ENCODE measurements around the gene OSBPL3.

Gene OSBPL3

GRCh38 chr7:24860611-24861010 lies 119.4 kb downstream of the OSBPL3 start:
- no peaks in the 10 kb centered on the region for H3K4me1 ChIP-seq (ENCODE audit: control insufficient read depth in 2 of 2, insufficient read depth in 2 of 2, low read length in 2 of 2)
- no peak overlapping the region for H3K4me3 ChIP-seq (ENCODE audit: low read length in 2 of 2)
- no peak overlapping the region for H3K27ac ChIP-seq (ENCODE audit: low read depth in 2 of 2, low read length in 2 of 2)
- H3K36me3 ChIP-seq (ENCODE audit: control insufficient read depth in 2 of 2, insufficient read depth in 2 of 2, low read length in 2 of 2), result peaks cover 2 to 6% of the 10 kb centered on the region in 2 donors
- H3K27me3 ChIP-seq (ENCODE audit: control insufficient read depth in 2 of 2, insufficient read depth in 2 of 2, low read length in 2 of 2), result no peaks in the 10 kb centered on the region
- no peaks in the 10 kb centered on the region for H3K9me3 ChIP-seq (ENCODE audit: control insufficient read depth in 2 of 2, low read length in 2 of 2)
- no peak overlapping the region for H3K9ac ChIP-seq (ENCODE audit: low read depth in 1 of 2, low read length in 2 of 2)

GRCh38 chr7:24858108-24858977 lies 121.6 kb downstream of the OSBPL3 start:
- H3K27me3 ChIP-seq (ENCODE audit: control insufficient read depth in 2 of 2, insufficient read depth in 2 of 2, low read length in 2 of 2), result no peaks in the 10 kb centered on the region
- no peak overlapping the region for H3K9ac ChIP-seq (ENCODE audit: low read depth in 1 of 2, low read length in 2 of 2)
- H3K36me3 ChIP-seq (ENCODE audit: control insufficient read depth in 2 of 2, insufficient read depth in 2 of 2, low read length in 2 of 2), result peaks cover 0 to 2% of the 10 kb centered on the region in 2 donors
- H3K4me3 ChIP-seq (ENCODE audit: low read length in 2 of 2), result no peak overlapping the region
- no peak overlapping the region for H3K27ac ChIP-seq (ENCODE audit: low read depth in 2 of 2, low read length in 2 of 2)
- H3K9me3 ChIP-seq (ENCODE audit: control insufficient read depth in 2 of 2, low read length in 2 of 2), result no peaks in the 10 kb centered on the region
- no peaks in the 10 kb centered on the region for H3K4me1 ChIP-seq (ENCODE audit: control insufficient read depth in 2 of 2, insufficient read depth in 2 of 2, low read length in 2 of 2)

- no peaks in the 10 kb centered on the region for H3K27me3 ChIP-seq (ENCODE audit: control insufficient read depth in 2 of 2, insufficient read depth in 2 of 2, low read length in 2 of 2)
- no peak overlapping the region for H3K9ac ChIP-seq (ENCODE audit: low read depth in 1 of 2, low read length in 2 of 2)
- H3K27ac ChIP-seq (ENCODE audit: low read depth in 2 of 2, low read length in 2 of 2), result no peak overlapping the region
- peaks cover 0 to 2% of the 10 kb centered on the region in 2 donors for H3K36me3 ChIP-seq (ENCODE audit: control insufficient read depth in 2 of 2, insufficient read depth in 2 of 2, low read length in 2 of 2)
- no peaks in the 10 kb centered on the region for H3K4me1 ChIP-seq (ENCODE audit: control insufficient read depth in 2 of 2, insufficient read depth in 2 of 2, low read length in 2 of 2)
- H3K9me3 ChIP-seq (ENCODE audit: control insufficient read depth in 2 of 2, low read length in 2 of 2), result no peaks in the 10 kb centered on the region
- H3K4me3 ChIP-seq (ENCODE audit: low read length in 2 of 2), result no peak overlapping the region
These were observed 122.4 kb downstream of the OSBPL3 start for GRCh38 chr7:24857623-24858022.

GRCh38 chr7:24854866-24855265 lies 125.1 kb downstream of the OSBPL3 start:
- Histone ChIP-seq H3K4me1 (ENCODE audit: control insufficient read depth in 2 of 2, insufficient read depth in 2 of 2, low read length in 2 of 2) (no peaks in the 10 kb centered on the region), H3K27me3 (ENCODE audit: control insufficient read depth in 2 of 2, insufficient read depth in 2 of 2, low read length in 2 of 2) (no peaks in the 10 kb centered on the region), H3K9ac (ENCODE audit: low read depth in 1 of 2, low read length in 2 of 2) (no peak overlapping the region), H3K27ac (ENCODE audit: low read depth in 2 of 2, low read length in 2 of 2) (no peak overlapping the region), H3K9me3 (ENCODE audit: control insufficient read depth in 2 of 2, low read length in 2 of 2) (no peaks in the 10 kb centered on the region), H3K36me3 (ENCODE audit: control insufficient read depth in 2 of 2, insufficient read depth in 2 of 2, low read length in 2 of 2) (peaks cover 0 to 6% of the 10 kb centered on the region in 2 donors), H3K4me3 (ENCODE audit: low read length in 2 of 2) (no peak overlapping the region)

- Histone ChIP-seq H3K27ac (ENCODE audit: low read depth in 2 of 2, low read length in 2 of 2) (no peak overlapping the region), H3K4me3 (ENCODE audit: low read length in 2 of 2) (no peak overlapping the region), H3K36me3 (ENCODE audit: control insufficient read depth in 2 of 2, insufficient read depth in 2 of 2, low read length in 2 of 2) (peaks cover 0 to 9% of the 10 kb centered on the region in 2 donors), H3K4me1 (ENCODE audit: control insufficient read depth in 2 of 2, insufficient read depth in 2 of 2, low read length in 2 of 2) (no peaks in the 10 kb centered on the region), H3K9ac (ENCODE audit: low read depth in 1 of 2, low read length in 2 of 2) (no peak overlapping the region), H3K27me3 (ENCODE audit: control insufficient read depth in 2 of 2, insufficient read depth in 2 of 2, low read length in 2 of 2) (no peaks in the 10 kb centered on the region), H3K9me3 (ENCODE audit: control insufficient read depth in 2 of 2, low read length in 2 of 2) (no peaks in the 10 kb centered on the region)
These were observed 128.2 kb downstream of the OSBPL3 start for GRCh38 chr7:24851786-24852185.

GRCh38 chr7:24848878-24849277 lies 131.1 kb downstream of the OSBPL3 start:
- Histone ChIP-seq H3K36me3 (ENCODE audit: control insufficient read depth in 2 of 2, insufficient read depth in 2 of 2, low read length in 2 of 2) (peaks cover 0 to 9% of the 10 kb centered on the region in 2 donors), H3K9me3 (ENCODE audit: control insufficient read depth in 2 of 2, low read length in 2 of 2) (no peaks in the 10 kb centered on the region), H3K9ac (ENCODE audit: low read depth in 1 of 2, low read length in 2 of 2) (no peak overlapping the region), H3K27ac (ENCODE audit: low read depth in 2 of 2, low read length in 2 of 2) (no peak overlapping the region), H3K4me3 (ENCODE audit: low read length in 2 of 2) (no peak overlapping the region), H3K27me3 (ENCODE audit: control insufficient read depth in 2 of 2, insufficient read depth in 2 of 2, low read length in 2 of 2) (no peaks in the 10 kb centered on the region), H3K4me1 (ENCODE audit: control insufficient read depth in 2 of 2, insufficient read depth in 2 of 2, low read length in 2 of 2) (no peaks in the 10 kb centered on the region)

GRCh38 chr7:24847754-24848153 lies 132.2 kb downstream of the OSBPL3 start:
- H3K4me1 ChIP-seq (ENCODE audit: control insufficient read depth in 2 of 2, insufficient read depth in 2 of 2, low read length in 2 of 2), result no peaks in the 10 kb centered on the region

GRCh38 chr7:24843821-24844434 lies 136.1 kb downstream of the OSBPL3 start:
- Histone ChIP-seq H3K27ac (ENCODE audit: low read depth in 2 of 2, low read length in 2 of 2) (no peak overlapping the region), H3K9ac (ENCODE audit: low read depth in 1 of 2, low read length in 2 of 2) (no peak overlapping the region), H3K9me3 (ENCODE audit: control insufficient read depth in 2 of 2, low read length in 2 of 2) (no peaks in the 10 kb centered on the region), H3K4me1 (ENCODE audit: control insufficient read depth in 2 of 2, insufficient read depth in 2 of 2, low read length in 2 of 2) (no peaks in the 10 kb centered on the region), H3K27me3 (ENCODE audit: control insufficient read depth in 2 of 2, insufficient read depth in 2 of 2, low read length in 2 of 2) (no peaks in the 10 kb centered on the region), H3K4me3 (ENCODE audit: low read length in 2 of 2) (no peak overlapping the region), H3K36me3 (ENCODE audit: control insufficient read depth in 2 of 2, insufficient read depth in 2 of 2, low read length in 2 of 2) (peaks cover 0 to 3% of the 10 kb centered on the region in 2 donors)

More at GRCh38 chr7:24847754-24848153, 132.2 kb downstream of the OSBPL3 start:
- Histone ChIP-seq H3K27ac (ENCODE audit: low read depth in 2 of 2, low read length in 2 of 2) (no peak overlapping the region), H3K9me3 (ENCODE audit: control insufficient read depth in 2 of 2, low read length in 2 of 2) (no peaks in the 10 kb centered on the region), H3K36me3 (ENCODE audit: control insufficient read depth in 2 of 2, insufficient read depth in 2 of 2, low read length in 2 of 2) (peaks cover 0 to 9% of the 10 kb centered on the region in 2 donors), H3K9ac (ENCODE audit: low read depth in 1 of 2, low read length in 2 of 2) (no peak overlapping the region), H3K27me3 (ENCODE audit: control insufficient read depth in 2 of 2, insufficient read depth in 2 of 2, low read length in 2 of 2) (no peaks in the 10 kb centered on the region), H3K4me3 (ENCODE audit: low read length in 2 of 2) (no peak overlapping the region)

GRCh38 chr7:24842449-24843241 lies 137.3 kb downstream of the OSBPL3 start:
- H3K36me3 ChIP-seq (ENCODE audit: control insufficient read depth in 2 of 2, insufficient read depth in 2 of 2, low read length in 2 of 2), result no peaks in the 10 kb centered on the region
- H3K27ac ChIP-seq (ENCODE audit: low read depth in 2 of 2, low read length in 2 of 2), result peak overlapping the region in 1 of 2 donors; percentile 1
- H3K4me3 ChIP-seq (ENCODE audit: low read length in 2 of 2), result no peak overlapping the region
- no peaks in the 10 kb centered on the region for H3K27me3 ChIP-seq (ENCODE audit: control insufficient read depth in 2 of 2, insufficient read depth in 2 of 2, low read length in 2 of 2)
- H3K4me1 ChIP-seq (ENCODE audit: control insufficient read depth in 2 of 2, insufficient read depth in 2 of 2, low read length in 2 of 2), result no peaks in the 10 kb centered on the region
- no peaks in the 10 kb centered on the region for H3K9me3 ChIP-seq (ENCODE audit: control insufficient read depth in 2 of 2, low read length in 2 of 2)
- H3K9ac ChIP-seq (ENCODE audit: low read depth in 1 of 2, low read length in 2 of 2), result no peak overlapping the region

- no peak overlapping the region for H3K4me3 ChIP-seq (ENCODE audit: low read length in 2 of 2)
- no peaks in the 10 kb centered on the region for H3K4me1 ChIP-seq (ENCODE audit: control insufficient read depth in 2 of 2, insufficient read depth in 2 of 2, low read length in 2 of 2)
- no peaks in the 10 kb centered on the region for H3K9me3 ChIP-seq (ENCODE audit: control insufficient read depth in 2 of 2, low read length in 2 of 2)
- no peaks in the 10 kb centered on the region for H3K36me3 ChIP-seq (ENCODE audit: control insufficient read depth in 2 of 2, insufficient read depth in 2 of 2, low read length in 2 of 2)
- no peaks in the 10 kb centered on the region for H3K27me3 ChIP-seq (ENCODE audit: control insufficient read depth in 2 of 2, insufficient read depth in 2 of 2, low read length in 2 of 2)
- no peak overlapping the region for H3K27ac ChIP-seq (ENCODE audit: low read depth in 2 of 2, low read length in 2 of 2)
- H3K9ac ChIP-seq (ENCODE audit: low read depth in 1 of 2, low read length in 2 of 2), result no peak overlapping the region
These were observed 137.9 kb downstream of the OSBPL3 start for GRCh38 chr7:24842029-24842428.

All from mucosa of rectum (tissue), 2 donors.